ENCODE data around the gene TNFRSF18. TPM values are rescaled to one million over a fixed set of nuclear protein-coding genes. Genes with fewer than 3 reads are reported as not detected.

Gene TNFRSF18
- total RNA-seq, 1 experiment from 2014 or later, result 6.9 TPM

GRCh38 chr1:1163538-1164070 is 42.8 kb downstream of the TNFRSF18 start:
- intact Hi-C loops (cut with micrococcal nuclease; ENCODE audit: unreplicated experiment), result loop anchor here (1.0 to 5.0 kb wide), 4 partner anchors 39 to 139 kb away; partner anchors contain the start of gene TNFRSF18
- H2AFZ ChIP-seq, result peak overlapping the region; percentile 69
- H3K27ac ChIP-seq, result peak overlapping the region; percentile 84
- H3K9me3 ChIP-seq (ENCODE audit: insufficient read depth, low read depth), result no peaks in the 10 kb centered on the region
- no peaks in the 10 kb centered on the region for H3K27me3 ChIP-seq (ENCODE audit: insufficient read depth, low read depth)
- DNase-seq, result peak in 1 of 2 experiments; percentile 37
- H3K36me3 ChIP-seq (ENCODE audit: low read depth), result no peaks in the 10 kb centered on the region
- CTCF ChIA-PET, result no interaction called here
- peaks cover 23% of the 10 kb centered on the region for H3K4me1 ChIP-seq (replicated peaks; ENCODE audit: insufficient read depth)
- TF ChIP-seq CTCF (conservative IDR thresholded peaks at IDR 0.05) (no peak), EZH2 (IDR thresholded peaks at IDR 0.05; ENCODE audit: low read depth) (no peak)
- POLR2A ChIA-PET (ENCODE audit: unreplicated experiment), result interaction anchor here (0.6 to 0.7 kb wide), 2 partner anchors 11 to 21 kb away, joined by 5 to 6 read pairs; no protein-coding TSS in a partner anchor
- BruUV-seq (replicated peaks), result TSS peak; percentile 32
- peak overlapping the region; percentile 99 for H3K4me3 ChIP-seq
- peak overlapping the region; percentile 99 for H3K4me2 ChIP-seq
- H3K79me2 ChIP-seq (ENCODE audit: low read depth), result peaks cover 57% of the 10 kb centered on the region
- peaks cover 23% of the 10 kb centered on the region for H4K20me1 ChIP-seq (ENCODE audit: insufficient read depth)
- H3K9me2 ChIP-seq (ENCODE audit: insufficient read depth), result no peaks in the 10 kb centered on the region
- peaks cover 29% of the 10 kb centered on the region; the same call in 1 of the 2 replicates for H3F3A ChIP-seq (ENCODE audit: insufficient read depth, low read depth)

DNA sequence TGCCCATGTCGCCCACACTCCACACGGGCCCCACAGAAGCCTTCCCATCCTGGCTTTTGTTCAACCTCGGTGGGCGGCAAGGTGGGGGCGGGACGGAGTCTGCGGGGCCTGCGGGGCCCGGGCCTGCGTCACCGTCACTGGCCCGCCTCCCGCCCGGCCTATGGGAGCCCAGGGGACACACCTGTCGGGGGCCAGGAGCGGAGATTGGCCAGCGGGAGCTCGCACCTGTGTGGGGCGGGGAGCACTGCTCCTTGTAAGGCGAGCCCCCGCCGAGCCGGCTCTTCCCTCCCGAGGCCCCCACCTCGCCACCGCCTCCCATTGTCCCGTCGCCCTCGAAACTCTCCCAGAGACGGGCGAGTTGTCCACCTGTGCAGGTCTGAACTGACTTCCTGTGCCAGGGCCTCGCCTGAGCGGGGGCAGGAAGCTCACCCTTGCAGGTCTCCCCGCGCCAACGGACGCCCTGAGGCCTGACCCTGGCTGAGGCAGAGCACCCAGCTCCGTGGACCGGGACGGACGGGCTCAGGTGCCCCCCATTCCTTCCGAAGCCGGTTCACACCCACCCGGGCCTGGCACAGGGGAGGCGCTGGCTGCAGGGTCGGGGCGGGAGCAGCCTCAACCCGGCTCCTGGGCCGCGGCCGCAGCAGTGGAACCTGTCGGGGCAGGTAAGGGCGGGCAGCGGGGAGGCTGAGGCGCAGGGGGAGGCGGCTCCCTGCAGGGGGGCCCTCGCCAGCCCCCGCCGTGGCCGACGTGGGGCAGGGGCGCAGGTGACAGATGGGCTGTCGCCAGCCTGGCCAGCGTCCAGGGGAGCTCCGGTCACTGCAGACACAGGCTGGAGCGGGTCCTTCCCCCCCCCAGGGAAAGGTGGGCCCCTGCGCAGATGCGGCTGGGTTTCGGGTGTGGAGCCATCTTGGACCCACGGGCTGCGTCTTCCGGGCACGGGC is 43.5 kb downstream of the TNFRSF18 start:
- ChIA-PET POLR2A (ENCODE audit: unreplicated experiment) (interaction anchor here (0.5 to 0.8 kb wide), 7 partner anchors 11 to 276 kb away, joined by 3 to 12 read pairs (median 4); no protein-coding TSS in a partner anchor), CTCF (interaction anchor here (0.6 kb wide), 1 partner anchor 343 kb away, joined by 5 read pairs; no protein-coding TSS in a partner anchor)
- no peaks in the 10 kb centered on the region for H3K9me3 ChIP-seq (ENCODE audit: insufficient read depth, low read depth)
- H3K79me2 ChIP-seq (ENCODE audit: low read depth), result peaks cover 50% of the 10 kb centered on the region
- no peaks in the 10 kb centered on the region for H3K36me3 ChIP-seq (ENCODE audit: low read depth)
- no peaks in the 10 kb centered on the region for H3K9me2 ChIP-seq (ENCODE audit: insufficient read depth)
- peaks cover 23% of the 10 kb centered on the region for H4K20me1 ChIP-seq (ENCODE audit: insufficient read depth)
- peaks cover 30% of the 10 kb centered on the region; the same call in 1 of the 2 replicates for H3F3A ChIP-seq (ENCODE audit: insufficient read depth, low read depth)
- intact Hi-C loops (cut with micrococcal nuclease; ENCODE audit: unreplicated experiment), result loop anchor here (1.0 to 5.0 kb wide), 4 partner anchors 38 to 102 kb away; partner anchors contain the start of gene TNFRSF18
- H3K4me3 ChIP-seq, result peak overlapping the region; percentile 99
- TF ChIP-seq CTCF (conservative IDR thresholded peaks at IDR 0.05) (no peak), EZH2 (IDR thresholded peaks at IDR 0.05; ENCODE audit: low read depth) (no peak)
- BruUV-seq (replicated peaks), result no TSS peak
- H3K27ac ChIP-seq, result peak overlapping the region; percentile 84
- H3K4me2 ChIP-seq, result peak overlapping the region; percentile 99
- H3K27me3 ChIP-seq (ENCODE audit: insufficient read depth, low read depth), result no peaks in the 10 kb centered on the region
- peak; percentile 89 to 97 for DNase-seq
- peaks cover 28% of the 10 kb centered on the region for H3K4me1 ChIP-seq (replicated peaks; ENCODE audit: insufficient read depth)
- peak overlapping the region; percentile 69 for H2AFZ ChIP-seq

GRCh38 chr1:1161683-1162079 is 44.7 kb downstream of the TNFRSF18 start:
- no peaks in the 10 kb centered on the region for H3K9me2 ChIP-seq (ENCODE audit: insufficient read depth)
- CTCF ChIA-PET, result no interaction called here
- peak overlapping the region; percentile 99 for H3K4me2 ChIP-seq
- no peaks in the 10 kb centered on the region for H3K36me3 ChIP-seq (ENCODE audit: low read depth)
- intact Hi-C loops (cut with micrococcal nuclease; ENCODE audit: unreplicated experiment), result loop anchor here (1.0 to 5.0 kb wide), 3 partner anchors 37 to 70 kb away; partner anchors contain the start of gene TNFRSF18
- no peak overlapping the region for H2AFZ ChIP-seq
- H3K4me1 ChIP-seq (replicated peaks; ENCODE audit: insufficient read depth), result peaks cover 28% of the 10 kb centered on the region
- DNase-seq, result no peak
- POLR2A ChIA-PET (ENCODE audit: unreplicated experiment), result no interaction called here
- no peaks in the 10 kb centered on the region for H3K9me3 ChIP-seq (ENCODE audit: insufficient read depth, low read depth)
- peaks cover 14% of the 10 kb centered on the region for H4K20me1 ChIP-seq (ENCODE audit: insufficient read depth)
- H3K27ac ChIP-seq, result no peak overlapping the region
- no peak overlapping the region for H3K4me3 ChIP-seq
- no TSS peak for BruUV-seq (replicated peaks)
- peaks cover 33% of the 10 kb centered on the region; the same call in 1 of the 2 replicates for H3F3A ChIP-seq (ENCODE audit: insufficient read depth, low read depth)
- H3K79me2 ChIP-seq (ENCODE audit: low read depth), result peaks cover 38% of the 10 kb centered on the region
- no peaks in the 10 kb centered on the region for H3K27me3 ChIP-seq (ENCODE audit: insufficient read depth, low read depth)
- TF ChIP-seq CTCF (conservative IDR thresholded peaks at IDR 0.05), result no peak
- TF ChIP-seq EZH2 (IDR thresholded peaks at IDR 0.05; ENCODE audit: low read depth), result no peak

Measured in PC-9 (cell line).